Putamen (tissue), 1 donor: ENCODE measurements around the gene CYB5A.
"Not testable (repeated sequence)": the region's sequence is repeated elsewhere in the genome, so short reads cannot be mapped to it uniquely, and the experiment has no call there.

Source experiments
- DNase-seq: peaks from one replicate; pipeline ENCODE4 v3.0.0-alpha.2; 2016; ENCODE audit warnings: low spot score

Gene CYB5A

GRCh38 chr18:74294526-74294925 is 2.8 kb upstream of the CYB5A start:
- no peak for DNase-seq

- not testable (repeated sequence) for DNase-seq
Observed at GRCh38 chr18:74292982-74293381, 1.2 kb upstream of the CYB5A start.

GRCh38 chr18:74292541-74292858 is 737 bp upstream of the CYB5A start:
- DNase-seq: no peak

GRCh38 chr18:74291472-74291770 is 342 bp downstream of the CYB5A start:
- no peak for DNase-seq

GRCh38 chr18:74290794-74291471 is 830 bp downstream of the CYB5A start:
- DNase-seq: no peak

GRCh38 chr18:74290021-74290420 is 1.7 kb downstream of the CYB5A start:
- no peak for DNase-seq

- DNase-seq: no peak
Observed at GRCh38 chr18:74289137-74289536, 2.6 kb downstream of the CYB5A start.

- DNase-seq: no peak
Observed at GRCh38 chr18:74288730-74289129, 3.0 kb downstream of the CYB5A start.

- no peak for DNase-seq
Observed at GRCh38 chr18:74288041-74288440, 3.7 kb downstream of the CYB5A start.

- DNase-seq: no peak
Observed at GRCh38 chr18:74286856-74287255, 4.9 kb downstream of the CYB5A start.

GRCh38 chr18:74286106-74286855 is 5.5 kb downstream of the CYB5A start:
- DNase-seq: no peak

GRCh38 chr18:74285583-74285982 is 6.2 kb downstream of the CYB5A start:
- not testable (repeated sequence) for DNase-seq

- no peak for DNase-seq
Observed at GRCh38 chr18:74284980-74285355, 6.8 kb downstream of the CYB5A start.

- DNase-seq: peak; percentile 26
Observed at GRCh38 chr18:74284191-74284979, 7.4 kb downstream of the CYB5A start.

GRCh38 chr18:74283646-74284045 is 8.1 kb downstream of the CYB5A start:
- DNase-seq: no peak

GRCh38 chr18:74282755-74283554 is 8.8 kb downstream of the CYB5A start:
- DNase-seq: no peak

GRCh38 chr18:74281980-74282754 is 9.6 kb downstream of the CYB5A start:
- no peak for DNase-seq

GRCh38 chr18:74281011-74281979 is 10.5 kb downstream of the CYB5A start:
- DNase-seq: no peak

- no peak for DNase-seq
Observed at GRCh38 chr18:74278983-74279382, 12.8 kb downstream of the CYB5A start.

- no peak for DNase-seq
Observed at GRCh38 chr18:74278058-74278457, 13.7 kb downstream of the CYB5A start.
